Ovary (tissue), 3 donors: ENCODE data around the gene MZT2A.
"Not testable (repeated sequence)": the region's sequence is repeated elsewhere in the genome, so short reads cannot be mapped to it uniquely, and the experiment has no call there.

Experiments
- EP300 ChIP-seq: sonication (generic); formaldehyde crosslinking; IDR thresholded peaks from one replicate; pipeline ENCODE4 v1.6.1; 2017; ENCODE audit warnings: antibody characterized with exemption
- POLR2A ChIP-seq: fragments of 450-650 bp; IDR thresholded peaks from one replicate; pipeline ENCODE4 v1.6.1; 2017; ENCODE audit warnings: antibody characterized with exemption, mild to moderate bottlenecking, moderate library complexity
- TF ChIP-seq, protein P1 (sequence below), 3 donors: fragments of 450-650 bp in 2 of 3; fragments of 200-600 bp in 1 of 3; IDR thresholded peaks; one replicate each; pipeline versions ENCODE4 v1.5.1 to v1.8.0; 2016 to 2022; ENCODE audit warnings: antibody characterized with exemption in 3 of 3, mild to moderate bottlenecking in 1 of 3
- donor health status: DM: no; HTN: no; CAD: no.

DNA sequence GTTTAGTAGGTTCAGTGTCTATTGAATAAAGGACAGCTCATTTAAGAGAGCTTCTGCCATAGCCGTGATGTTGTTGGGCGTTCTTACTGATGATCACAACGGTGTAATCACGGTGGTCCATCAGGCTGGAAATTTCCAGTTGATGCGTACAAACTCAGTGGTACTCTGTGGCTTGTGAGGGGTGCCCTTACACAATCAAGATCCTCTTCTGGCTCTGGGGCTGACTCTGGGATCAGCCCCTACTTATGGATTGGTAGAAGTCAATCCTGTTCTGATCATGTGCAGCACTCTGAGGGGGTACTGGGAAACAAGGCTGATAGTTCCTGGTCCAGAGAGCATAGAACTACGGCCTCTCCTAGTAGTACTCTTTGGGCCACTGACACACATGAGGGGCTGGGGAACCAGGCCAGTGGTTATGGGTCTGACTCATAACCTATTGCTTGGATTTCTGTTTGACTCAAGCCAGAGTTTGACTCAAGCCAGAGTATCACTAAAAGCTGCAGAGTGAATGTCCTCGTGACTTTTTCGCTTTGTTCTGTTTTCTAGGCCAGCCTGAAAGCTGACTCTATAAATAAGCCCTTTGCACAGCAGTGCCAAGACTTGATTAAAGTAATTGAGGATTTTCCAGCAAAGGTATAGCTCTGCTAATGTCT is 6.2 kb upstream of the MZT2A start:
- TF ChIP-seq, protein P1, sequence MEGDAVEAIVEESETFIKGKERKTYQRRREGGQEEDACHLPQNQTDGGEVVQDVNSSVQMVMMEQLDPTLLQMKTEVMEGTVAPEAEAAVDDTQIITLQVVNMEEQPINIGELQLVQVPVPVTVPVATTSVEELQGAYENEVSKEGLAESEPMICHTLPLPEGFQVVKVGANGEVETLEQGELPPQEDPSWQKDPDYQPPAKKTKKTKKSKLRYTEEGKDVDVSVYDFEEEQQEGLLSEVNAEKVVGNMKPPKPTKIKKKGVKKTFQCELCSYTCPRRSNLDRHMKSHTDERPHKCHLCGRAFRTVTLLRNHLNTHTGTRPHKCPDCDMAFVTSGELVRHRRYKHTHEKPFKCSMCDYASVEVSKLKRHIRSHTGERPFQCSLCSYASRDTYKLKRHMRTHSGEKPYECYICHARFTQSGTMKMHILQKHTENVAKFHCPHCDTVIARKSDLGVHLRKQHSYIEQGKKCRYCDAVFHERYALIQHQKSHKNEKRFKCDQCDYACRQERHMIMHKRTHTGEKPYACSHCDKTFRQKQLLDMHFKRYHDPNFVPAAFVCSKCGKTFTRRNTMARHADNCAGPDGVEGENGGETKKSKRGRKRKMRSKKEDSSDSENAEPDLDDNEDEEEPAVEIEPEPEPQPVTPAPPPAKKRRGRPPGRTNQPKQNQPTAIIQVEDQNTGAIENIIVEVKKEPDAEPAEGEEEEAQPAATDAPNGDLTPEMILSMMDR (IDR thresholded peaks at IDR 0.05): not testable (repeated sequence)
- not testable (repeated sequence) for TF ChIP-seq POLR2A, EP300
